Activated T-cell treated with anti-CD3 and anti-CD28 coated beads for 48 hours (primary cell): Measurements from ENCODE around the gene LIG3.
"Not testable (repeated sequence)": the region's sequence is repeated elsewhere in the genome, so short reads cannot be mapped to it uniquely, and the experiment has no call there.

Experiments used
- DNase-seq: peaks from one replicate; pipeline ENCODE4 v3.0.0-alpha.2; 2020; ENCODE audit warnings: low read depth

The LIG3 gene

GRCh38 chr17:34999456-34999855, 19.1 kb downstream of the LIG3 start:
- no peak for DNase-seq

GRCh38 chr17:35000965-35001364, 20.7 kb downstream of the LIG3 start:
- DNase-seq: not testable (repeated sequence)

GRCh38 chr17:35001549-35001948, 21.2 kb downstream of the LIG3 start:
- no peak for DNase-seq

- no peak for DNase-seq
Measured at GRCh38 chr17:35002876-35003551, 22.7 kb downstream of the LIG3 start.

- DNase-seq: no peak
Measured at GRCh38 chr17:35003778-35004177, 23.5 kb downstream of the LIG3 start.

GRCh38 chr17:35006345-35006744, 26.0 kb downstream of the LIG3 start:
- no peak for DNase-seq

GRCh38 chr17:35006961-35007360, 26.6 kb downstream of the LIG3 start:
- no peak for DNase-seq

GRCh38 chr17:35010093-35010492, 29.8 kb downstream of the LIG3 start:
- no peak for DNase-seq

- no peak for DNase-seq
Measured at GRCh38 chr17:35011671-35012216, 31.4 kb downstream of the LIG3 start.

GRCh38 chr17:35016369-35016768, 36.1 kb downstream of the LIG3 start:
- no peak for DNase-seq

- DNase-seq: no peak
Measured at GRCh38 chr17:35017021-35017420, 36.7 kb downstream of the LIG3 start.

GRCh38 chr17:35018814-35019213, 38.5 kb downstream of the LIG3 start:
- DNase-seq: no peak

- DNase-seq: no peak
Measured at GRCh38 chr17:35019386-35020179, 39.3 kb downstream of the LIG3 start.

- no peak for DNase-seq
Measured at GRCh38 chr17:35021520-35022380, 41.4 kb downstream of the LIG3 start.

- peak; percentile 70 for DNase-seq
Measured at GRCh38 chr17:35022536-35023063, 42.3 kb downstream of the LIG3 start.

- DNase-seq: no peak
Measured at GRCh38 chr17:35023538-35023937, 43.2 kb downstream of the LIG3 start.

GRCh38 chr17:35025541-35025940, 45.2 kb downstream of the LIG3 start:
- DNase-seq: no peak

- DNase-seq: not testable (repeated sequence)
Measured at GRCh38 chr17:35028097-35028496, 47.8 kb downstream of the LIG3 start.

- DNase-seq: no peak
Measured at GRCh38 chr17:35028531-35029262, 48.4 kb downstream of the LIG3 start.

- no peak for DNase-seq
Measured at GRCh38 chr17:35030780-35031179, 50.5 kb downstream of the LIG3 start.

- no peak for DNase-seq
Measured at GRCh38 chr17:35038453-35038852, 58.1 kb downstream of the LIG3 start.
